SKM-1 treated with dmso at 0.1 percent for 144 hours (cell line): ENCODE data around the gene ANKS1B.
"Not testable (repeated sequence)": the region's sequence is repeated elsewhere in the genome, so short reads cannot be mapped to it uniquely, and the experiment has no call there.

Source experiments
- DNase-seq: peaks from one replicate; lab custom pipeline; 2025; ENCODE audit not compliant: unreplicated experiment; lab: John Stamatoyannopoulos, UW

The ANKS1B gene

GRCh38 chr12:99389751-99390150 is 595.0 kb downstream of the ANKS1B start:
- DNase-seq = no peak

GRCh38 chr12:99388671-99389195 is 596.0 kb downstream of the ANKS1B start:
- DNase-seq = no peak

DNA sequence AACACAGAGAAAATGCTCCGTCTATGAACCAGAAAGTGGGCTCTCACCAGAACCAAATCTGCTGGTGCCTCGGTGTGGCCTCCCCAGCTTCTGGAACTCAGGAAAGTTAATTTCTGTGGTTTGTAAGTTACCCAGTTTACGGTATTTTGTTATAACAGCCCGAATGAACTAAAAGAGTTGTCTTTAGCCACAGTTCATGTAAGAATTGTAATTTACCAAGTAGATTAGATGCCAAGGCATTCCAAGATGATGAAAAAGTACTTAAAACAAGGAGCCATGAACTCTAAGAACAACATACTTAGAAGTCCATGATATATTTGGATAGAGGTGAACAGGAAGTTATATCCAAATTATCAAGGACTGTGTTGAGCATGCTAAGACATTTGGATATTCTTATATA is 597.1 kb downstream of the ANKS1B start:
- DNase-seq = no peak

GRCh38 chr12:99386907-99387306 is 597.8 kb downstream of the ANKS1B start:
- no peak for DNase-seq

GRCh38 chr12:99383258-99383657 is 601.5 kb downstream of the ANKS1B start:
- DNase-seq = no peak

- DNase-seq = no peak
Measured at GRCh38 chr12:99381992-99382391, 602.7 kb downstream of the ANKS1B start.

GRCh38 chr12:99380701-99381100 is 604.0 kb downstream of the ANKS1B start:
- DNase-seq = no peak

DNA sequence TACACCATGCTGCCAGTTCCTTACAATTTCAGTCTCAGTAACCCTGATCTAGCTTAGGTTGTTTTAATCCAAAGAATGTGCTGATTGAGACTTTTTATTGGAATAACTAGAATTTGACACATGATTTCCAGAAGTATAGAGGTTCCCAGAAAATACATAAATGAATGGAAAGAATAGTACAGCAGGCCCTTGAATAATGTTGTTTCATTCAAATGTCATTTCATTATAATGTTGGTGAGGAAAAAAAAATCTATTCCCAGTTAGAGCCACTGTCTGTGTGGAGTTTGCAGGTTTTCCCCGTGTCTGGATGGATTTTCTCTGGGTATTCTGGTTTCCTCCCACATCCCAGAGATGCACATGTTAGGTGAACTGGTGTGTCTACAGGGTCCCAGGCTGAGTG is 610.7 kb downstream of the ANKS1B start:
- DNase-seq = no peak

- no peak for DNase-seq
Measured at GRCh38 chr12:99372257-99372920, 612.3 kb downstream of the ANKS1B start.

- no peak for DNase-seq
Measured at GRCh38 chr12:99370421-99371138, 614.2 kb downstream of the ANKS1B start.

DNA sequence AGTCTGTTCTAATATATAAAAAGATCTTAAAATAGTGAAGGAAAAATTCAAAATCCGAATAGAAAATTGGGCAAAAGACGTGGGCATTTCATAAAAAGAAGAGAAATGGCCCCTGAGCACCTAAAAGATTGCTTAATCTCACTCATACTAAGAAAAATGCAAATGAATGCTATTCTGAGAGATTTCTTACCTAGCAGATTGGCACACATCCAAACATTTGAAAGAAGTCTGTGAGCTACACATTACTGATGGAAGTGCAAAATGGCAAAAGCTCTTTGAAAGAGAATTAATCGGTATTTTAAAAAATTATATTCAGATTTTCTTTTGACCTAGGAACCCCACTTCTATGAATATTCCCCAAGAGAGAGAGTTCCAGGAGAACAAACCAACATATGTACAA is 617.6 kb downstream of the ANKS1B start:
- DNase-seq = no peak

DNA sequence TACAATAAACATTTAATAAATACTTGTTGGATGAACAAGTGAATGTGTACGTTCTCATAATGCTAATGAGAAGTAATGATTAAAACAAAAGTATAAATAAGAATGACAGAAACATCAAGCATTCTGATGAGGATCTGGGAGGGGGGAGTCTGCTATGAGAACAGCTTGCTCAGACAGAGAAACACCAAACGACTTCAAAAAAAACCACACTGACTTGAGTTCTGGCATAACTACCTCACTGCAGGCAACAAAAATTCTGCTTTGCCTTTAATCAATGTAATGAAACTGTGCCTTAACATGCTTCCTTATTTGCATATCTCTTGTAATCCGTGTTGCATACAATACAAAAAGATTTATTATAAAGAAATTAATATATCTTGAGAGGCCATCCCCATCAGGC is 632.5 kb downstream of the ANKS1B start:
- no peak for DNase-seq

DNA sequence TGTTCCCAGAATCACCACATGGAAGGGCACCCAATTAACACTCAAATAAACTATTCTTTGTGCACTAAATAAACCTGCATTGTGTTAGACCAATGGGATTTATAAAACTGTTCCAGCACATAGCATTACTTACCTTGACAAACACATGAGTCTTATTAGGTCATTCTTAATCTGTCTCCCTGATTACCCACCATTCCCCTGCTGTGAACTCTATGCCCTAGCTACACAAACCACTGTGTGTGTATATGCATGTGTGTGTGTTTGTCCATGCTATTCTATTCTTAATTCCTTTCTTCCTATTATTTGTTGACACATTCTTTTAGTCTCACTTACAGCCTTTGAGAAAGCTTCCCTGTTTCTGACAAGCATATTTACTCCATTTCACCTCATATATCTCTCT is 640.8 kb downstream of the ANKS1B start:
- no peak for DNase-seq

- DNase-seq = no peak
Measured at GRCh38 chr12:99339663-99340062, 645.1 kb downstream of the ANKS1B start.

- DNase-seq = no peak
Measured at GRCh38 chr12:99334285-99335056, 650.3 kb downstream of the ANKS1B start.

DNA sequence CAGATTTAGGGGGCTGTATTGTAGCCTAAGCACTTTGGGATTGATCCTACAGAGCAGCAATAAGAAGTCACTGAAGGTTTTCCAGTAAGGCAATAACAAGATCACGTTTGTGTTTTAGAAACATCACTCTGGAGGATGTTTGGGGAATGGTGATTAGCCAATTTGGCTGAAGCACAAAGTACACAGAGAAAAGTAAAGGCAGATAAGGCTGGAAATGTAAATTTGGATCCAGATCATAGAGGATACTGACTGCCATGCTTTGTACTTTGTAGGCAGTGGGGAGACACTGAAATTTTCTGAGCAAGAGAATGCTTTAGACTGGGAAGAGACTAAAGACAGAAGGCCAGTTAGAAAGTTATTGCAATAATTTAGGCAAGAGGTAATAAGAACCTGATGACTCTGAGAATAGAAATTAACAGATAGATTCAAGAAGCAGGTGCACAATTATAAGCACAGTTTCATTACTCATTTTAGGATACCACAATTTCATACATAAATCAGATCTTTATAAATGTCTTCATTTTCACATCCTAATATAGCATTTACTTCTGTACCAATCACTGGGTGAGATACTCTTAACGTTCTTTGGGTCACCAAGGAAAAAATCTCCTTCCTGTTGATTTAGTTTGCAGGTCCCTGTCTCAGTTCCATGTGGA is 651.7 kb downstream of the ANKS1B start:
- DNase-seq = no peak

GRCh38 chr12:99330216-99330615 is 654.5 kb downstream of the ANKS1B start:
- no peak for DNase-seq

GRCh38 chr12:99321210-99321609 is 663.5 kb downstream of the ANKS1B start:
- DNase-seq = not testable (repeated sequence)

DNA sequence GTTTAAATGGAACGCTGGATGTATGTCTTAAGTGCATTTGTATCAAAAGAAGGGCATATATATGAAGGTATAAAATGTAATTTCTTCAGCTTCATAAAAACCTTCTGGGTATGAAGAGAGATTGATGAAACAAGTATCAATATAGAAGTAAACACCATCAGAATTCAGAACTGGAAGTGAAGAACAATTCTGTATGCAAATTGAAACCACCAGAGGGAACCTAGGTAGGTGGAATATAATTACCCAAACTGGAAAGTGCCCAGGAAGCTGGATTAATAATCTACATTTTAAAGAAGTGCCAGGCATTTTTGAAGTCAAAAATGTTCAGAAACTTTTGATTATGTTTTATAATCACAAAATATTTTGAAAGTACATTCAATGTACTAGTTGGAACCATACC is 673.4 kb downstream of the ANKS1B start:
- DNase-seq = no peak

DNA sequence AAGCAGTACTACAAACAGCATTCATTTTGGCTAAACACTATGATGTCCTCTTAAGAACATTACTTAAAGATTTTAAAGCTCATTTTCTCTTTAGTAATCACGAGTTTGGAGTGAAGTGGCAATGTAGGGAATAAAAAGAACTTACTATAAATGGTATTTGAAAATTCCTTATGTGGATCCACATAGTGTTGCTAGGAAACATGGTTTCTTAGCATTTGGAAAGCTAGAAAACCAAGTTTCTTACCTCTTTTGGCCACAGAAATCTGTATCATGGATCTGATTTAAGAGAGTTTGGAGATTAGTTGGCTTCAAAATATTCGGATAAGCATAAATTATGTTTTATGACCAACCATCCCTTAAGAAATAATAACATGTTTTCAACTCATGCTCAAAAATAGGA is 674.9 kb downstream of the ANKS1B start:
- DNase-seq = no peak

DNA sequence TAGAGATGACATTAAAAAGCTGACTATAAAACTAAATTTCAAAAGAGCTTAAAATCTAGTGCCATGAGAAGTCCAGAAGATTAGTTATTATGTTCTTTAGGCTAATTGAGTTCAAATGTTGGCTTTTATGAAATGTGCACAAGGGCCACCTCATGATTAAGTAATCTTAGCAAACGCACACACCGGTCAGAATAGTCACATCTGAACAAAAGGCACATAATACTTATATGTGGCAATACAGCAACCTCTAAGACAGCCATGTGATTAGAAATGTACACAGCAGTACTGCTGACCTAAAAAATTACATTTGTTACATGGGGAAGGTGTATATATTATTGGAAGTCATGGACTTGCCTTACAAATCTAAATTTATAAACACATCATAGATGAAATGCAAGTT is 681.9 kb downstream of the ANKS1B start:
- no peak for DNase-seq
